ENCODE results near the gene TMEM165. TPM values are rescaled to one million over a fixed set of nuclear protein-coding genes. Genes with fewer than 3 reads are reported as not detected.
A peak's percentile ranks its signal among the peaks of the same experiment; 100 is the strongest.

Gene TMEM165
- total RNA-seq, 2 donors from 2014 or later, result 75.5 to 90.1 TPM

GRCh38 chr4:55399581-55399980 lies 3.8 kb downstream of the TMEM165 start:
- Histone ChIP-seq H3K9me3 (no peaks in the 10 kb centered on the region), H3K36me3 (peaks cover 17% of the 10 kb centered on the region), H3K27me3 (no peaks in the 10 kb centered on the region), H3K4me1 (peaks cover 0 to 42% of the 10 kb centered on the region in 2 donors), H3K4me3 (no peak overlapping the region), H3K27ac (no peak overlapping the region)
- TF ChIP-seq CTCF (IDR thresholded peaks at IDR 0.05), result no peak
- DNase-seq (ENCODE audit: low spot score), result no peak

- H3K36me3 ChIP-seq, result peaks cover 37% of the 10 kb centered on the region
- H3K27me3 ChIP-seq, result no peaks in the 10 kb centered on the region
- DNase-seq (ENCODE audit: low spot score), result no peak
- H3K27ac ChIP-seq, result no peak overlapping the region
- H3K9me3 ChIP-seq, result no peaks in the 10 kb centered on the region
- peaks cover 0 to 38% of the 10 kb centered on the region in 2 donors for H3K4me1 ChIP-seq
- H3K4me3 ChIP-seq, result no peak overlapping the region
- no peak for TF ChIP-seq CTCF (IDR thresholded peaks at IDR 0.05)
Measured at GRCh38 chr4:55405073-55405472, 9.3 kb downstream of the TMEM165 start.

- DNase-seq (ENCODE audit: low spot score), result no peak
- no peaks in the 10 kb centered on the region for H3K9me3 ChIP-seq
- no peak overlapping the region for H3K4me3 ChIP-seq
- no peak for TF ChIP-seq CTCF (IDR thresholded peaks at IDR 0.05)
- no peak overlapping the region for H3K27ac ChIP-seq
- H3K27me3 ChIP-seq, result no peaks in the 10 kb centered on the region
- H3K4me1 ChIP-seq, result peaks cover 0 to 37% of the 10 kb centered on the region in 2 donors
- H3K36me3 ChIP-seq, result peaks cover 27% of the 10 kb centered on the region
Measured at GRCh38 chr4:55406545-55406944, 10.8 kb downstream of the TMEM165 start.

- no peak overlapping the region for H3K27ac ChIP-seq
- no peak for DNase-seq (ENCODE audit: low spot score)
- H3K4me1 ChIP-seq, result peaks cover 0 to 37% of the 10 kb centered on the region in 2 donors
- no peak for TF ChIP-seq CTCF (IDR thresholded peaks at IDR 0.05)
- H3K27me3 ChIP-seq, result no peaks in the 10 kb centered on the region
- H3K9me3 ChIP-seq, result no peaks in the 10 kb centered on the region
- H3K4me3 ChIP-seq, result no peak overlapping the region
- H3K36me3 ChIP-seq, result peaks cover 25% of the 10 kb centered on the region
Measured at GRCh38 chr4:55407119-55407518, 11.4 kb downstream of the TMEM165 start.

- no peaks in the 10 kb centered on the region for H3K9me3 ChIP-seq
- H3K4me1 ChIP-seq, result peaks cover 0 to 37% of the 10 kb centered on the region in 2 donors
- no peak for DNase-seq (ENCODE audit: low spot score)
- peaks cover 25% of the 10 kb centered on the region for H3K36me3 ChIP-seq
- H3K4me3 ChIP-seq, result no peak overlapping the region
- TF ChIP-seq CTCF (IDR thresholded peaks at IDR 0.05), result no peak
- H3K27ac ChIP-seq, result no peak overlapping the region
- no peaks in the 10 kb centered on the region for H3K27me3 ChIP-seq
Measured at GRCh38 chr4:55407764-55408163, 12.0 kb downstream of the TMEM165 start.

- no peak for DNase-seq (ENCODE audit: low spot score)
- peaks cover 0 to 37% of the 10 kb centered on the region in 2 donors for H3K4me1 ChIP-seq
- H3K27me3 ChIP-seq, result no peaks in the 10 kb centered on the region
- no peak overlapping the region for H3K4me3 ChIP-seq
- TF ChIP-seq CTCF (IDR thresholded peaks at IDR 0.05), result peak in 1 of 2 donors; percentile 55
- peaks cover 20% of the 10 kb centered on the region for H3K36me3 ChIP-seq
- no peaks in the 10 kb centered on the region for H3K9me3 ChIP-seq
- H3K27ac ChIP-seq, result peak overlapping the region in 1 of 2 donors; percentile 4
Measured at GRCh38 chr4:55409468-55410171, 13.9 kb downstream of the TMEM165 start.

Data from right atrium auricular region (tissue), 2 donors.